Measurements from ENCODE around the gene CLEC16A. TPM values are rescaled to one million over a fixed set of nuclear protein-coding genes. Genes with fewer than 3 reads are reported as not detected.

CLEC16A gene
- total and polyA plus RNA-seq, 2 donors: 10.9 to 19.9 TPM

DNA sequence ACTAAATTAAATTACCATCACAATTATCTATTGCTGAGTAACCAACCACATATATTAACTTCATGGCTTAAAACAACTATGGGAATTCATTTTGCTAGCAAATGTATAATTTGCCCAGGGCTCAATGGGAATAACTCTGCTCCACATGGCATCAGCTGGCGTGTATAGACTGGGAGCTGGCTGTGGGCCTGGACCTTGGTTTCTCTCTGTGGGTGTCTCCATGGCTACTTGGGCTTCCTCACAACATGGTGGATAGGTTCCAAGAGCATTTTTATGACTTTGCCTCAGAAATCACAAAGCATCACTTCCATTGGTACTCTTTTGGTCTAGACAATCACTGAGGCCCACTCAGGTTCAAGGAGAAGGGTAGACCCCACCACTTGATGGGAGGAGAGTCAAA, 166.8 kb downstream of the CLEC16A start:
- DNase-seq (ENCODE audit: extremely low spot score): no peak
- Histone ChIP-seq H3K27ac (ENCODE audit: low read depth) (no peak overlapping the region), H3K4me3 (ENCODE audit: low read depth, low read length) (no peak overlapping the region), H3K4me1 (ENCODE audit: insufficient read depth) (no peaks in the 10 kb centered on the region), H3K36me3 (ENCODE audit: insufficient read depth) (no peaks in the 10 kb centered on the region)
- 97% methylated on average over 1 of the region's 1 CpG for WGBS

DNA sequence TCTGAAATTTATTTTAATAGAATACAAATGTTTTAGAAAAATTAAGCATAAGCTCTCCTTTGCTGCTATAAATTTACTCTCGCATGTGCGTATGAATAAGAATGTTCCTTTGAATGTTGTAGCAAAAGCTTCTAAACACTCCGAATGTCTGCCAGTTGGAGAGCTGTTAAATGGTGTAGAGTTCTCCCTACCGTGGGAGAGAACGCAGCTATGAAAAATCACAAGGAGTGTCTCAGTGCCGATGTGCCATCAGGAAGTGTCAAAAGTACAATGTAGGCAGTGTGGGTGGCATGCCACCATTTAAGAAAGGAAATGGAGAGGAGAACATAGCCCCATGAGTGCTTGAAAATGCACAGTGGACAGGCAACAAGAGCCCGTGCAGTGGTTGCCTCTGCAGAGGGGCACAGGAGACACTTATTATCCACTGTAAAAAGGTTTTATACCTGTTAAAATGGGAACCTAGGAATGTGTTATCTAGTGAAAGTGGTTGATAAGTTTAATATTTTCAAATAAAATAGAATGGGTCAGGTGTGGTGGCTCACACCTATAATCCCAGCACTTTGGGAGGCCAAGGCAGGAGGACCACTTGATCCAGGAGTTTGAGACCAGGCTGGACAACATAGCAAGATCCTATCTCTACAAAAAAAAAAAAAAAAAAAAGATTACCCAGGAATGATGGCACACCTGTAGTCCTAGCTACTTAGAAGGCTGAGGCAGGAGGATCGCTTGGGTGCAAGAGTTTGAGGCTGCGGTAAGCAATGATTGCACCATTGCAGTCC, 167.7 kb downstream of the CLEC16A start:
- DNase-seq (ENCODE audit: extremely low spot score): no peak
- Histone ChIP-seq H3K36me3 (ENCODE audit: insufficient read depth) (no peaks in the 10 kb centered on the region), H3K4me1 (ENCODE audit: insufficient read depth) (no peaks in the 10 kb centered on the region), H3K27ac (ENCODE audit: low read depth) (no peak overlapping the region), H3K4me3 (ENCODE audit: low read depth, low read length) (no peak overlapping the region)
- WGBS: 95% methylated on average over 9 of the region's 9 CpGs

DNA sequence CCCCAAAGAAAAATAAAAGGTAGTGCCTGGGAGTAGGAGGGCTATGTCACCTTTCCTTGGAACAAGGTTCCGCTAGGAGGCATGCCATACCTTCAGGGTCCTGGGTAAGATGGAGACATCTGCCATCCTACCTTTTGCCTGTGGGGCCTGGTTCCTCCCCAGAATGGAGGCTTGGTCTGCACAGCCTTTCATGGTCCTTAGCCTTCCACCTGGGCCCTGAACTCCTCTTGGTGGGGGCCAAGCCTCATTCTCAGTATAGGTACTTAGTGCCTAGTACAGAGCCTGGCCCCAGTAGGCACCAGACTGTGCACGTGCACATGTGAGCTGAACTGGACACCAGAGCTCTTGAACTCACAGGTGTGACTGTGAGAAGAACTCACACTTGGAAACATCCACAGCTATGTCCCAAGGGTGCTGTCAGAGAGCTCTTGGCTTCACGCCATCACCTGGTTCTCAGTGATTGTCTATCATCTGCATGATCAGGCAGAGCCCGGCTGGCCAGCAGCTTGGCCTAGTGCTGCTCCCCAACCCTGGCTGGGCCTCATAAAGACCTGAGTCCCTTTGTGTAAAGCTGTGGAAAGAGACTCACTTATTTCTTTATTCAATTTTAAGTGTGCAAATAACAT, 168.5 kb downstream of the CLEC16A start:
- Histone ChIP-seq H3K27ac (ENCODE audit: low read depth) (no peak overlapping the region), H3K4me3 (ENCODE audit: low read depth, low read length) (no peak overlapping the region), H3K4me1 (ENCODE audit: insufficient read depth) (no peaks in the 10 kb centered on the region), H3K36me3 (ENCODE audit: insufficient read depth) (no peaks in the 10 kb centered on the region)
- 83% methylated on average over 4 of the region's 4 CpGs for WGBS
- DNase-seq (ENCODE audit: extremely low spot score): no peak

DNA sequence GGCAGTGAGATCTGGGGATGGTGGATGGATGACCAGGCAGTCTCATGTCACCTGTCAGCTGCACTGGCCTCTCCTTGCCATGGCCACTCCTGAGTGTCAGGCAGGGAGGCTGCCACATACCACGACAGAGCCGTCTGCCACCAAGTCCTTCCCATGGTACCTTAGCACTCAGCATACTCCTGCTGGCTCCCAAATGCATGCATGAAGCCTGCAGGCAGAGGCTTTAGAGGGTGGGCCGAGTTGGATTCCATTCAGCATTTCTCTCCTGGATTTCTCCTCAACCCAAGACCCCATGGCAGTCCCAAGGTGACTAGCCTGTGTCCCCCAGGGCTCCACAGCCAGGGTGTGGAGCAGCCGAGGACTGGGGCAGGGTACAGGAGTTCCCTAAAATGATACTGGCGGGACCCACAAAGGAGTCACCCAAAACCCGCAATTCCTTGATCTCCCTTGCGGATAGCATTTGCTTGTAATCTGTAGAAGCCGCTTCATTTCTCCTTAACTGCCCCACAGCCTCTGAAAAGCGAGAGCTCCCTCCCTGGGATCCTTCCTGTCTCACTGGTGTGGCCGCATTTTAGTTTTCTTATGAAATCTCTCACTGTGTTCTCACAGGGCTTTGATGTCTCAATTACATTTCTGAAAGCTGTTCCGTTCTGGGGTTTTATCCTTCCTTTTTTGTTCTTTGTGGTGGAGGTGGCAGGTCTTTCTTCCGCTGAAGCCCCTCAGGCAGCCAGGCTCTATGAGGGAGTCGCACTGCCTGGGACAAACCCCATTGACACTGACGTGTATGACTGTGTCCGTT, 170.2 kb downstream of the CLEC16A start:
- no peak for DNase-seq (ENCODE audit: extremely low spot score)
- Histone ChIP-seq H3K4me3 (ENCODE audit: low read depth, low read length) (no peak overlapping the region), H3K27ac (ENCODE audit: low read depth) (no peak overlapping the region), H3K4me1 (ENCODE audit: insufficient read depth) (no peaks in the 10 kb centered on the region), H3K36me3 (ENCODE audit: insufficient read depth) (no peaks in the 10 kb centered on the region)
- 85% methylated on average over 15 of the region's 15 CpGs for WGBS

DNA sequence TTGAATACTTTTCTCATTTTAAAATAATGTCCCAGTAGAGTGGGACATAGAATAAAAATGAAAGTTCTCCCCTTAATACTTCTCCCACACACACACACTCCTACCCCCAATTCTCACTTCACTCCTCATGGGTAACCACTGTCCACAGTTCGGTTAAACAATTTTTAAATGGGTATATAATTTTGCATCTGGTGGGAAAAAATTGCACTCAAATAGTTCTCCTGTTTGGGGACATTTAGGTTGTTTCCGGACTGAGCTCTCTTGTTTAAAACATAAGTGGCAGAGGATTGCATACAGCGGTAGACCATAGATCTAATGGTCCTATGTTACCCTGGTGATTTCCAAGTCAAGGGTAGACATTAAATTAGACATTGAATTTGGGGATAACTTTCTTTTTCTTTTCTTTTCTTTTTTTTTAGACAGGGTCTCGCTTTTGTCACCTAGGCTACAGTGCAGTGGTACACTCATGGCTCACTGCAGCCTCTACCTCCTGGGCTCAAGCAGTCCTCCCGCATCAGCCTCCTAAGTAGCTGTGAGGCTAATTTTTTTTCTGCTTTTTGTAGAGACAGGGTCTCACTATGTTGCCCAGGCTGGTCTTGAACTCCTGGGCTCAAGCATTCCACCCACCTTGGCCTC, 173.3 kb downstream of the CLEC16A start:
- DNase-seq (ENCODE audit: extremely low spot score): no peak
- Histone ChIP-seq H3K36me3 (ENCODE audit: insufficient read depth) (no peaks in the 10 kb centered on the region), H3K27ac (ENCODE audit: low read depth) (no peak overlapping the region), H3K4me3 (ENCODE audit: low read depth, low read length) (no peak overlapping the region), H3K4me1 (ENCODE audit: insufficient read depth) (no peaks in the 10 kb centered on the region)
- WGBS: 84% methylated on average over 5 of the region's 5 CpGs

DNA sequence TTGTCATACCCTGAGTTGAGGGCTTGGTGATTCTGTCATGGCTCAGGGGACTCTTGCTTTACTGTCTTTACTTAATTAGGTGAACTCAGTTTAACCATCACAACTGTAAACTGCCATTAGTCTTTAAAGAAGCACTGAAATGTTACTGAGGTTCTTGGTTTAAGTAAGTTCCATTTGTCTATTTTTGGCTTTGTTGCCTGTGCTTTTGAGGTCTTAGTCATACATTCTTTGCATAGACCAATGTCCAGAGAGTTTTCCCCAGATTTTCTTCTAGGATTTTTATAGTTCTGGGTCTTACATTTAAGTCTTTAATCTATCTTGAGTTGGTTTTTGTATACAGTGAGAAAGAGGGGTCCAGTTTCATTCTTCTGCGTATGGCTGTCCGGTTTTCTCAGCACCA, 174.1 kb downstream of the CLEC16A start:
- Histone ChIP-seq H3K27ac (ENCODE audit: low read depth) (no peak overlapping the region), H3K36me3 (ENCODE audit: insufficient read depth) (no peaks in the 10 kb centered on the region), H3K4me3 (ENCODE audit: low read depth, low read length) (no peak overlapping the region), H3K4me1 (ENCODE audit: insufficient read depth) (no peaks in the 10 kb centered on the region)
- no peak for DNase-seq (ENCODE audit: extremely low spot score)
- 56% methylated on average over 2 of the region's 2 CpGs for WGBS

DNA sequence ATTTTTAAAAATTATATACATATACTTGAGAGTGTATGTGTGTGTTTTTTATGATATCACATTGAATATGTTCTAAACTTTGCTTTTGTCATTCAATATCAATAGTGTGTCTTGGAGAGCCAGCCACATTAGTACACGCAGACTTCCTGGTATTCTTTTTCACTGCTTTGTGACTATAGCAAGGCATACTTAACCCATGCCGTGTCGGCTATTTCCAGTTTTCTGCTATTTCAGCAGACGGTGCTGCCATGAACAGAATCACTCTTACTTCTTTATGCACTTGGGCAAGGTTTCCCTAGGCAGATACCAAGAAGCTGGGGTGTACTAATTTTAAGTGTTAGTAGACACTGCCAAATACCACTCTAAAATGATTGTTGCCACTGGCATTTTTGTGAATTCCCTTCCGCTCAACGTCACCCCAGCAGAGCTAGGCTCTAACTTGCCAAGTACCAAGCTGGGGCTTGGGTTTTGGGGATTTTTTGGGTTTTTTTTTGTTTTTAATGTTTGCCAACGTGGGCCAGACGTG, 176.8 kb downstream of the CLEC16A start:
- WGBS: 71% methylated on average over 8 of the region's 8 CpGs
- Histone ChIP-seq H3K4me1 (ENCODE audit: insufficient read depth) (no peaks in the 10 kb centered on the region), H3K27ac (ENCODE audit: low read depth) (no peak overlapping the region), H3K36me3 (ENCODE audit: insufficient read depth) (no peaks in the 10 kb centered on the region), H3K4me3 (ENCODE audit: low read depth, low read length) (no peak overlapping the region)
- DNase-seq (ENCODE audit: extremely low spot score): no peak

DNA sequence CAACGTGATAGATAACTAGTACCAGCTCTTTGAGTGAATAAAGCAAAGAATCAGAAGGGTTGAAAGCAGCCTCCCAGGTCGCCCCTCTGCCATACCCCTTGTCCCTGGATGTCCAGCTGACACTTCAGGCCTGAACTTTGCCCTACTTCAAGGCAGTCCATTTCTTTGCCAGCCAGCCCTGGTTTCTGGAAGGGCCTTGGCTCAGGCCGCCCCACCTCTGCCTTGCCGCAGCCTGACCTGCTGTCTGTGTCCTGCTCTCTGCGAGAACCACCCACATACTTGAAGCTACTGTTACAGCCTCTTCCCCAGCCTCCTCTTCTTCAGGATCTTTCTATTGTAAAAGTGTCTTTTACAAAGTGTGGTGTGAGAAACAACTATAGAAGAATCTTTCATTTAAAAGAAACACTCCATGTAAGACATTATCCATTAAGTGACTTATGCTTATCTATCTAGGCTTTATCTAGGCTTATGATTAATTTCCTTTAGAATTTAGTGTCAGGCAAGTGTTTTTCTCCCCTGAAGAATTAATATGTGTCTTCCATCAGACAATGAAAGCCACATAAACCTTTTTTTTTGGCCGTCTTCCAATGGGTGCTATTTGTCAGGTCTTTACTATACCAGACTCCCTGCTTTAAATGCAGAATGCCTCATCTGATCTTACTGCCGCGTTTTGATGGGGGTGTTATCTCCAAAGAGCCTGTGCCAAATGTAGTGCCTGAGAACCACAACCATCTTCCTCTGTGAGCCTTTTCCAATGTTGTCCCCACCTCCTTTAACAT, 177.7 kb downstream of the CLEC16A start:
- no peak for DNase-seq (ENCODE audit: extremely low spot score)
- Histone ChIP-seq H3K36me3 (ENCODE audit: insufficient read depth) (no peaks in the 10 kb centered on the region), H3K4me3 (ENCODE audit: low read depth, low read length) (no peak overlapping the region), H3K4me1 (ENCODE audit: insufficient read depth) (no peaks in the 10 kb centered on the region), H3K27ac (ENCODE audit: low read depth) (no peak overlapping the region)
- 63% methylated on average over 8 of the region's 8 CpGs for WGBS

DNA sequence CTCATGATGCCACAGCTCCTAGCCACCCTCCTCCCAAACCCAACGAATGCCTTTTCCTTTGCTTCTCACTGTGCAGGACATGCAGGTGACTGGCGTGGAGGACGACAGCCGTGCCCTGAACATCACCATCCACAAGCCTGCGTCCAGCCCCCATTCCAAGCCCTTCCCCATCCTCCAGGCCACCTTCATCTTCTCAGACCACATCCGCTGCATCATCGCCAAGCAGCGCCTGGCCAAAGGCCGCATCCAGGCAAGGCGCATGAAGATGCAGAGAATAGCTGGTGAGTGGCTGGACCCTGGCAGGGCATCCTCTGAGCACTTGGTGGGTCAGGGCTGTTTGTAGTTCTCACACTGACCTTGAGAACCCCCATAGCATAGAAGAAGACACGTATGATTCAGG, 179.3 kb downstream of the CLEC16A start:
- no peaks in the 10 kb centered on the region for H3K4me1 ChIP-seq (ENCODE audit: insufficient read depth)
- no peak for DNase-seq (ENCODE audit: extremely low spot score)
- H3K27ac ChIP-seq (ENCODE audit: low read depth): no peak overlapping the region
- WGBS: 97% methylated on average over 11 of the region's 11 CpGs
- no peak overlapping the region for H3K4me3 ChIP-seq (ENCODE audit: low read depth, low read length)
- H3K36me3 ChIP-seq (ENCODE audit: insufficient read depth): no peaks in the 10 kb centered on the region

DNA sequence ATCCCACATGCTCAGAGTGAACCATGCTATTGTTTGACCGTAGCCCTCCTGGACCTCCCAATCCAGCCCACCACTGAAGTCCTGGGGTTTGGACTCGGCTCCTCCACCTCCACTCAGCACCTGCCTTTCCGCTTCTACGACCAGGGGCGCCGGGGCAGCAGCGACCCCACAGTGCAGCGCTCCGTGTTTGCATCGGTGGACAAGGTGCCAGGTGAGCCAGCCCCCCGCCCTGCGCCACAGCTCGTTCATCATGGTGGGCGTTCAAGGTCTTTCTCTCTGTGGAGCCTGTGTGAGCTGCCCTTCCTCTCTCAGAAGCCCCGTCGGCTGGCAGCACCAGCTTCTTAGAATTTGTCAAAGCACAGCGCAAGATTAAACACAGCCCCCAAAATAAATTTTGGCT, 181.6 kb downstream of the CLEC16A start:
- Histone ChIP-seq H3K36me3 (ENCODE audit: insufficient read depth) (no peaks in the 10 kb centered on the region), H3K4me3 (ENCODE audit: low read depth, low read length) (no peak overlapping the region), H3K4me1 (ENCODE audit: insufficient read depth) (no peaks in the 10 kb centered on the region), H3K27ac (ENCODE audit: low read depth) (no peak overlapping the region)
- no peak for DNase-seq (ENCODE audit: extremely low spot score)
- WGBS: 95% methylated on average over 17 of the region's 17 CpGs

DNA sequence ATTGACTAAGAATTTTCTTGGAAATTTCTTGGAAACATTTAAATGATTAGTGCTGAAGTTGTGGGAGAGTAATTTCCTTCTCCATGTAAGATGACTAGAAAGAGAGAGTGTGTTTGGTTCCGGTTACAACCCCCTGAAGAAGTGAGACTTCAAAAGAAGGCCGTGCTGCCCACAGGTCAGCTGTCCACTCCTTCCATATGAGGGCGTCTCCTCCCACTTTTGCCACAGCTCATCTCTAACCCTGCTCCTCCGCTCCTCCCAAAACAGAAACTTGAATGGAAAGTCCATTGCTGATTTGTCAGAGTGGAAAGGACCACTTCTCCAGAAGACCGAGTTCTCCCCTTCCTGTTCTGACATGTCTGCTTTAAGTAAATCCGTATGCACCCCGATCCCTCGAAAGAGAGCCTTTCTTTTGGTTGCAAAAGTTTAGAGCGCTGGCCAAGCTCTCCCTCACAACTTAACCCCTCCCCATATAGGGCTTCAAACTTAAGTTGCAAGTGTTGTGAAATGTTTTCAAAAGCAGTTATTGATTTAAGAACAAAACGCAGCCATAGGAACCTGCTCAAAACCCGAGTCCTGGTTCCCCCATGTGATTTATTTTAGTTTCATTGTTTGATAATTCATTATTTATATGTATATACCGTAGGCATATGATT, 182.2 kb downstream of the CLEC16A start:
- no peak for DNase-seq (ENCODE audit: extremely low spot score)
- Histone ChIP-seq H3K36me3 (ENCODE audit: insufficient read depth) (no peaks in the 10 kb centered on the region), H3K27ac (ENCODE audit: low read depth) (no peak overlapping the region), H3K4me1 (ENCODE audit: insufficient read depth) (no peaks in the 10 kb centered on the region), H3K4me3 (ENCODE audit: low read depth, low read length) (no peak overlapping the region)
- 93% methylated on average over 12 of the region's 12 CpGs for WGBS

DNA sequence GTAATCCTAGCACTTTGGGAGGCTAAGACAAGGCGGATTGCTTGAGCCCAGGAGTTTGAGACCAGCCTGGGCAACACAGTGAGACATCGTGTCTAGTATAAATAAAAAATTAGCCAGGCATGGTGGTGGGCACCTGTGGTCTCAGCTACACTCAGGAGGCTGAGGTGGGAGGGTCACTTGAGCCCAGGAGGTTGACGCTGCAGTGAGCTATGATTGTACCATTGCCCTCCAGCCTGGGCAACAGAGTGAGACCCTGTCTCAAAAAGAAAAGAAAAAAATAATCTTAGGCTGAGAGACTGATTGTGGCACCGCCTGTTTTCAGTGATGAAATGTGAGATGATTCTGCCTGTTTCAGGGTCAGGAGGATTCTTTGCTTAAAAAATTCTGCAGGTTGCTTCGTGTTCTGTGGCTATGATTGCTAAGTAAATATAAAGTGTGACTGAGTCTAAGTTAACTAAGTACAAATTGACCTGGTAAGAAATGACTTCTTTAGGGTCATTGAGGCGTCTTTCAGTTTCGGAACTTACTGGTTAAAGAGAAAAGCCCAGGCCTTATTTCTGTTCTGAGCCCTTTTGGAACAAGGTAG, 183.3 kb downstream of the CLEC16A start:
- 78% methylated on average over 7 of the region's 7 CpGs for WGBS
- no peak for DNase-seq (ENCODE audit: extremely low spot score)
- Histone ChIP-seq H3K36me3 (ENCODE audit: insufficient read depth) (no peaks in the 10 kb centered on the region), H3K4me1 (ENCODE audit: insufficient read depth) (no peaks in the 10 kb centered on the region), H3K4me3 (ENCODE audit: low read depth, low read length) (no peak overlapping the region), H3K27ac (ENCODE audit: low read depth) (no peak overlapping the region)
